MM.1S (cell line): Measurements from ENCODE around the gene ST6GAL1.

Experiments used
- CTCF ChIP-seq: fragments of 300-600 bp; sonication (generic); IDR thresholded peaks from 2 replicates; pipeline ENCODE4 v1.5.1; 2016; ENCODE audit warnings: antibody characterized with exemption, low read length, mixed read lengths
- EZH2 ChIP-seq: fragments of 300-600 bp; sonication (generic); optimal IDR thresholded peaks from 2 replicates; pipeline ENCODE3; 2017; ENCODE audit warnings: low read depth, mild to moderate bottlenecking, antibody characterized with exemption, low read length, mixed read lengths
- EZH2phosphoT487 ChIP-seq: fragments of 300-600 bp; sonication (generic); IDR thresholded peaks from 2 replicates; pipeline ENCODE4 v1.6.1; 2018; ENCODE audit warnings: antibody characterized with exemption, low read length

- TF ChIP-seq EZH2phosphoT487 (no peak), CTCF (no peak), EZH2 (no peak)
Observed at GRCh38 chr3:186883686-186884058, 46.7 kb upstream of the ST6GAL1 start.
